Adrenal gland (tissue), 12 donors: ENCODE measurements around the gene RIPOR3. TPM values are rescaled to one million over a fixed set of nuclear protein-coding genes. Genes with fewer than 3 reads are reported as not detected.
A peak's percentile ranks its signal among the peaks of the same experiment; 100 is the strongest.

ENCODE experiments used
- DNase-seq, 7 donors: peaks; one replicate each; pipeline ENCODE4 v3.0.0-alpha.2; 2019 to 2020
- H3K27ac ChIP-seq, 5 donors: fragments of 200-600 bp; sonication (generic) in 4 of 5; 1 replicate in 3 of 5; 2 replicates in 2 of 5; pipeline versions ENCODE4 v1.5.1 to v1.8.0; 2016 to 2020; ENCODE audit warnings: mild to moderate bottlenecking in 1 of 5
- H3K27me3 ChIP-seq: fragments of 200-600 bp; 2 replicates; pipeline ENCODE4 v1.8.0; 2021
- H3K36me3 ChIP-seq, 2 donors: fragments of 200-600 bp; replicated peaks in 1 of 2; 1 replicate in 1 of 2; 2 replicates in 1 of 2; pipeline versions ENCODE4 v1.5.1 to v1.8.0; 2018 to 2022
- H3K4me1 ChIP-seq, 2 donors: fragments of 200-600 bp; replicated peaks in 1 of 2; 1 replicate in 1 of 2; 2 replicates in 1 of 2; pipeline versions ENCODE4 v1.5.1 to v1.8.0; 2018 to 2021
- H3K4me3 ChIP-seq, 4 donors: fragments of 200-600 bp; sonication (generic) in 3 of 4; one replicate each; pipeline ENCODE4 v1.5.1; 2016 to 2018
- H3K9me3 ChIP-seq, 3 donors: fragments of 200-600 bp; sonication (generic) in 1 of 3; replicated peaks in 1 of 3; 1 replicate in 2 of 3; 2 replicates in 1 of 3; pipeline versions ENCODE4 v1.5.1 to v1.8.0; 2016 to 2021
- POLR2A ChIP-seq, 2 donors: fragments of 450-650 bp; IDR thresholded peaks; one replicate each; pipeline ENCODE4 v1.6.1; 2017; ENCODE audit warnings: antibody characterized with exemption in 2 of 2, mild to moderate bottlenecking in 2 of 2, moderate library complexity in 1 of 2
- WGBS, 4 donors: extraction: QIAGEN DNeasy Blood & Tissue Kit in 2 of 4; methylation state at CpG; one replicate each; pipeline versions ENCODE4 v1.1.5 to v1.1.7; 2013 to 2017; 5-methylcytosine and 5-hydroxymethylcytosine counted together
- intact Hi-C, 2 donors: fragments of 100-400 bp; cut with DNase I; formaldehyde crosslinking; loops; one replicate each; pipeline versions ENCODE4 v1.14.1 to v1.15.0; 2022 to 2023
- polyA plus RNA-seq, 3 donors: library from polyadenylated mRNA; stranded (reverse); fragments of 200-250 nt in 2 of 3; fragments of 350-450 nt in 1 of 3; fragmentation: Illumina TruSeq in 1 of 3; extraction: RNeasy Lipid Tissue Mini Kit (QIAGEN cat#74804) in 1 of 3; gene quantifications; one replicate each; pipeline ENCODE4 v1.2.3, GENCODE V29; 2013 to 2014
- total RNA-seq, 9 donors: library from RNA; depleted of rRNA in 4 of 9; stranded (reverse); fragments of >200 nt in 4 of 9; fragments of 120-200 nt in 1 of 9; fragmentation: NEBNext Ultra II Directional in 1 of 9; extraction: Animal tissue kit (Norgen Biotek cat#: 25700) in 1 of 9; gene quantifications; one replicate each; pipeline versions ENCODE4 v1.1.0 to v1.2.4, GENCODE V29; 2013 to 2023
- TF ChIP-seq, protein P1 (sequence below), 6 experiments: fragments of 450-650 bp in 4 of 6; fragments of 200-600 bp in 2 of 6; sonication (generic) in 1 of 6; IDR thresholded peaks; 1 replicate in 5 of 6; 2 replicates in 1 of 6; pipeline versions ENCODE4 v1.5.1 to v1.8.0; 2016 to 2021; ENCODE audit warnings: antibody characterized with exemption in 6 of 6, mild to moderate bottlenecking in 2 of 6, moderate library complexity in 1 of 6
- donor health status: healthy with polysubstance abuse.
- donor health status: Bipolar disorder and iron deficiency.
- donor health status: DM: yes; HTN: yes; CAD: no.
- donor health status: DM: no; HTN: no; CAD: no.
- donor health status: DM: no; HTN: no; CAD: no.
- donor health status: DM: yes; HTN: yes; CAD: no.

RIPOR3 gene
- total and polyA plus RNA-seq, 12 donors, result 3.4 to 135 (median 23.7) TPM

DNA sequence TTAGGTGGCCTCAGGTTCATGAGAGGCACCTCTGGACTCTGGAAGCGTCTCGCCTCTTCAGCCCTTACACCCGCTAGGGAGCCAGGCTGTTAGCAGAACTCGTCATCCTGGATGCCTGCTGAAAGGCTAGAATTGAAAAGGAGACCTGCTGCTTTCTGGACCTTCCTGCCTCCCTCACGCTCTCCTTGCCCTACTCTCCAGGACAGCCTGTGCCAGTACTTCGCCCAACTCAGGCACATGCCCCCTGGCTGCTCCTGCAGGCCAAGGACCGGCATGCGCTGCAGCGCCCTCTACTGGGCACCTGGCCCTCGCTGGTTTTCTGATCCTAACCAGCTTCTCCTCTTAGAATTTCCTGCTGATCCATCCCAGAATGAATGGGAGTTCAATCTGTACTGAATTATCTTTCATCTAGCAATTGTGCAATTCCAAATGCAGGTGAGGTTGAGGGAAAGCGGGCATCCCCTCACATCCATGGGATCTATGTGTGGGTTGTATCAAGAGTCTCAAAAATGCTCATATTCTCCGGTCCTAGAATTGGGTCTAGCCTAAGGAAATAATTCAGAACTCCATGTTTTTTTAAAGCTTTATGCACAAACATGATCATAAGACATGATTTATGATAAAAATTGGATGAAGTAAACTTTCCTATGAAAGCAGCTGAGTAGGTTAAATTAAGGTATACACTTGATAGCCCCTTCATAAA lies 103.2 kb downstream of the RIPOR3 start:
- no peak overlapping the region for H3K4me3 ChIP-seq
- 66 to 71% (median 69%) methylated on average over 12 of the region's 12 CpGs for WGBS, 4 donors
- DNase-seq, result peak; percentile 72 to 89 (median 79)
- H3K4me1 ChIP-seq, result peaks cover 0 to 13% of the 10 kb centered on the region in 2 donors
- TF ChIP-seq POLR2A (IDR thresholded peaks at IDR 0.05), result no peak
- TF ChIP-seq, protein P1, sequence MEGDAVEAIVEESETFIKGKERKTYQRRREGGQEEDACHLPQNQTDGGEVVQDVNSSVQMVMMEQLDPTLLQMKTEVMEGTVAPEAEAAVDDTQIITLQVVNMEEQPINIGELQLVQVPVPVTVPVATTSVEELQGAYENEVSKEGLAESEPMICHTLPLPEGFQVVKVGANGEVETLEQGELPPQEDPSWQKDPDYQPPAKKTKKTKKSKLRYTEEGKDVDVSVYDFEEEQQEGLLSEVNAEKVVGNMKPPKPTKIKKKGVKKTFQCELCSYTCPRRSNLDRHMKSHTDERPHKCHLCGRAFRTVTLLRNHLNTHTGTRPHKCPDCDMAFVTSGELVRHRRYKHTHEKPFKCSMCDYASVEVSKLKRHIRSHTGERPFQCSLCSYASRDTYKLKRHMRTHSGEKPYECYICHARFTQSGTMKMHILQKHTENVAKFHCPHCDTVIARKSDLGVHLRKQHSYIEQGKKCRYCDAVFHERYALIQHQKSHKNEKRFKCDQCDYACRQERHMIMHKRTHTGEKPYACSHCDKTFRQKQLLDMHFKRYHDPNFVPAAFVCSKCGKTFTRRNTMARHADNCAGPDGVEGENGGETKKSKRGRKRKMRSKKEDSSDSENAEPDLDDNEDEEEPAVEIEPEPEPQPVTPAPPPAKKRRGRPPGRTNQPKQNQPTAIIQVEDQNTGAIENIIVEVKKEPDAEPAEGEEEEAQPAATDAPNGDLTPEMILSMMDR (IDR thresholded peaks at IDR 0.05), result peak; percentile 80 to 90 (median 83)
- peaks cover 0 to 56% of the 10 kb centered on the region in 2 donors for H3K36me3 ChIP-seq
- no peaks in the 10 kb centered on the region for H3K9me3 ChIP-seq
- intact Hi-C loops, result no loop called here
- no peaks in the 10 kb centered on the region for H3K27me3 ChIP-seq
- peak overlapping the region in 1 of 5 donors; percentile 10 for H3K27ac ChIP-seq

DNA sequence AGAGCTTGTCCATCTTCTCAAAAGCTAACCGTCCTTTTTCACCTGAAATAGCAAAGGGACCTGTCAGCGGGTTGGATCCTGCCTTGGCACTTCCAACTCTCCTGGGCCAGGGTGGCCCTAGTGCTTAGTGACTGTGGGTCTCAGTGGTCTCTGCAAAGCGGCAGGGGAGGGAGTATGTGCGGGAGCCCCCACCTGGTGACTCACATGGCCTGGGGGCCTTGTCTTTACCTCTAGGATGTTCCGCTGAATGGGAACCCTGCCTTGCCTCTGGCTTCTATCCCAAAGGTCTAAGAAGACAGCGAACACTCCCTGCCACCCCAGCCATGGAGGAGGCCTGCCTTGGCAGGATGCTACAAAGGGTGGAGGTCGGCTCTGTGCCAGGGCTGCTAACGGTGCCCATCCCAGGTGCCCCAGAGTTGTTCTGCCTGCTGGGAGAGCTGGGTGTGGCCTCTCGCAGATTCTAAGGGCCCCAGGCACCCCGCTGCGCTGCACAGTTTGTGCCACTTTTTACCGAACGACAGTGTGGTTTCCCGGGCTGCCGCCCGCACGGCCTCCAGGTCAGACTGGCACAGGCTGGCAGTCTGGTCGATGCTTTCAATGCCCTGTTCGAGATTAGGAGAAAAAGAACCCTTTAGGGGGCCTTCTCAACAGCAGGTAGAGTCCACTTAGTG lies 103.9 kb downstream of the RIPOR3 start:
- DNase-seq, result peak in 1 of 7 donors; percentile 22
- intact Hi-C loops, result no loop called here
- H3K27me3 ChIP-seq, result no peaks in the 10 kb centered on the region
- no peak overlapping the region for H3K27ac ChIP-seq
- WGBS, 4 donors, result 91 to 96% (median 94%) methylated on average over 12 to 19 of the region's 19 CpGs
- peaks cover 0 to 64% of the 10 kb centered on the region in 2 donors for H3K36me3 ChIP-seq
- no peak overlapping the region for H3K4me3 ChIP-seq
- H3K4me1 ChIP-seq, result peaks cover 0 to 7% of the 10 kb centered on the region in 2 donors
- TF ChIP-seq, protein P1 (IDR thresholded peaks at IDR 0.05), result no peak
- no peak for TF ChIP-seq POLR2A (IDR thresholded peaks at IDR 0.05)
- H3K9me3 ChIP-seq, result no peaks in the 10 kb centered on the region

DNA sequence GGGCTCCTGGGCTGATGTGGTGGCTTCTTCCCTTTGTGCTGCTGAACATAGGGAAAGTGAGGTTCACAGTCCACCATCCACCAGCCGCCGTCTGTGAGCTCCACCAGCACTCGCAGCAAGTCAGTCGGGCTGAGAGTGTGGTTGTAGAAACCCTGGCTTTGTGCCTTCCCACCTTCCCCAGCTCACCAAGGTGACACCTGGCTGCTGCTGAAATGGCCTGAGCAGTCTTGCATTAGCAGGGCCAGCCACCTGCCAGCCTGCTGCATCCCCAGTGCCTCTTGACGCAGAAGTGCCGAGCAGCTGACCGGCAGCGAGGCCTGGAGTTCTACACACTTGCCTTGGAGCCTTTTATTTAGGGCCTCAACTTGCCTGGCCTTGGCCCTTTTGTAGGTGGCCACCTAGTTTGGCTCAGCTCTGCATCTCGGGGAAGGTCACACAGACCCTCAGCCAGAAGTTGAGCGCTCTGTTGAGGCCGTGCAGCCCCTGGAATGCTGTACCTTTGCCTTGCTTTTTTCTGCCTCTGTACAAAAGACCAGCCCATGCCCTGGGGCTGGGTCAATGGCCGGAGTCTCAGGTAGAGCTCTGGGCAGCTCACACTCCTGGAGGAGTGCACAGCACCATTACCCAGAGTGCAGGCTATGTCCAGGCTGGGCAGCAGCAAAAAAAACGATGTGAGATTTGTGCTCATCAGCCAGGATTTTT lies 104.7 kb downstream of the RIPOR3 start:
- no peaks in the 10 kb centered on the region for H3K27me3 ChIP-seq
- H3K4me3 ChIP-seq, result no peak overlapping the region
- intact Hi-C loops, result no loop called here
- no peaks in the 10 kb centered on the region for H3K4me1 ChIP-seq
- no peak for DNase-seq
- H3K27ac ChIP-seq, result no peak overlapping the region
- H3K9me3 ChIP-seq, result no peaks in the 10 kb centered on the region
- H3K36me3 ChIP-seq, result peaks cover 0 to 71% of the 10 kb centered on the region in 2 donors
- TF ChIP-seq, protein P1 (IDR thresholded peaks at IDR 0.05), result no peak
- no peak for TF ChIP-seq POLR2A (IDR thresholded peaks at IDR 0.05)
- 87 to 92% (median 89%) methylated on average over 5 to 13 of the region's 13 CpGs for WGBS, 4 donors

DNA sequence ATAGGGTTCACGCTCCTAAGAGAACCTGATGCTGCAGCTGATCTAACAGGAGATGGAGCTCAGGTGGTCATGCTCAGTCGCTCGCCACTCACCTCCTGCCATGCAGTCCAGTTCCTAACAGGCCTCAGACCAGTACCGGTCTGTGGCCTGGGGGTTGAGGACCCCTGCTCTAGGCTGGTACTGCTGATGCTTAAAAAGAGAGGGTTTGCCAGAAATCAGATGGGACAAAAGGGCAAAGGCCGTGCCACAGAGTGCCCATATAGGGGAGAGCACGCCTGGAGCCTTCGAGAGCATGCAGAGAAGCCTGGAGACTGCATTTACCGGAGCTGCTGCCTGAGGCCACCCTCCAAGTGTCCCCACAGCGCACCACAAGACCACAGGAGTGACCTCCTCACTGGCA lies 105.7 kb downstream of the RIPOR3 start:
- no peak overlapping the region for H3K27ac ChIP-seq
- intact Hi-C loops, result no loop called here
- DNase-seq, result no peak
- peaks cover 0 to 80% of the 10 kb centered on the region in 2 donors for H3K36me3 ChIP-seq
- no peaks in the 10 kb centered on the region for H3K9me3 ChIP-seq
- WGBS, 4 donors, result 90 to 95% (median 93%) methylated on average over 8 to 9 of the region's 9 CpGs
- TF ChIP-seq POLR2A (IDR thresholded peaks at IDR 0.05), result no peak
- TF ChIP-seq, protein P1 (IDR thresholded peaks at IDR 0.05), result no peak
- H3K4me3 ChIP-seq, result no peak overlapping the region
- H3K27me3 ChIP-seq, result no peaks in the 10 kb centered on the region
- H3K4me1 ChIP-seq, result no peaks in the 10 kb centered on the region
